GM19397 (cell line): ENCODE measurements around the gene OR8A1.

Experiments
- ATAC-seq: cut with Tn5 transposase; IDR thresholded peaks from one replicate; pipeline ENCODE4 v1.9.1; 2021; ENCODE audit warnings: mild to moderate bottlenecking, moderate library complexity; ENCODE audit not compliant: unreplicated experiment

OR8A1 gene

DNA sequence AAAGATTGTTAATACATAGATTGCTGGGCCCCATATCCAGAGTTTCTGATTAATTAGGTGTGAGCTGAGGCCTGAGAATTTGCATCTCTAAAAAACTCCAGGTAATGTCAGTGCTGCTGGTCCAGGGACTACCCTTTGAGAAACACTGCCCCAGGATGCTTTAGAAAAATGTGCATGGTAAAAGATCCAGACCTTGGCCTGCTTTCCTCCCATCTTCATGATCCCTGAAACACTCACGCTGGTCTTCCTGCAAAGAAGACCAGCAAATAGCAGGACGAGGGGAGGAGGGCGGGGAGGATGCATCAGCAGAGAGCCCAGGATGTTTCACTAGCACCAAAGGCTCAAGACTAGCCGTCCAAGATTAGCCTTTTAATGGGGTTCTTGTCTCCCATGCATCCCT lies at the start of gene OR8A1:
OR8A1 (plus strand) TSS at position 301 of the 400 bp plus-strand sequence. CDS start 123 bp downstream, outside the sequence.
- ATAC-seq, result no peak

- ATAC-seq, result no peak
Measured at GRCh38 chr11:124520550-124520854, 49.3 kb upstream of the OR8A1 start.

GRCh38 chr11:124533626-124534025 lies 36.2 kb upstream of the OR8A1 start:
- no peak for ATAC-seq

DNA sequence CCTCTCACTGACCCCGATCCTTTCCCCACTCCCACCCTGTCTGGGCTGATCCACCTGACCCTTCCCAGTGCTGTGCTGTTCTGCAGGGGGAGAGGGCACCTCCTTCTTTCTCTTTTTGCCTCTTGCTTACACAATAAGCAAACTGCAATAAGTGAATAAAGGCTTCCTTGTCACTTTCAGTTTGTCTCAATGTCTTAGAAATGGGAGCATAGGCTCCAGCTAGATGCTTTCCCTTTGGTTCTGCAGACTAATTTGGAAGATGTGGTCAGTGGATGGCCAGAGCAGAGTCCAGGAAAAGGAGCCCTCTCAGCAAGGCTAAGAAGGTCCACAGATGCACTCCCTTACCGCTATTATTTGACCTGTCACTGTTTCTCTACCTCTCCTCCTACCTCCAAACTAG lies 35.7 kb upstream of the OR8A1 start:
- no peak for ATAC-seq

DNA sequence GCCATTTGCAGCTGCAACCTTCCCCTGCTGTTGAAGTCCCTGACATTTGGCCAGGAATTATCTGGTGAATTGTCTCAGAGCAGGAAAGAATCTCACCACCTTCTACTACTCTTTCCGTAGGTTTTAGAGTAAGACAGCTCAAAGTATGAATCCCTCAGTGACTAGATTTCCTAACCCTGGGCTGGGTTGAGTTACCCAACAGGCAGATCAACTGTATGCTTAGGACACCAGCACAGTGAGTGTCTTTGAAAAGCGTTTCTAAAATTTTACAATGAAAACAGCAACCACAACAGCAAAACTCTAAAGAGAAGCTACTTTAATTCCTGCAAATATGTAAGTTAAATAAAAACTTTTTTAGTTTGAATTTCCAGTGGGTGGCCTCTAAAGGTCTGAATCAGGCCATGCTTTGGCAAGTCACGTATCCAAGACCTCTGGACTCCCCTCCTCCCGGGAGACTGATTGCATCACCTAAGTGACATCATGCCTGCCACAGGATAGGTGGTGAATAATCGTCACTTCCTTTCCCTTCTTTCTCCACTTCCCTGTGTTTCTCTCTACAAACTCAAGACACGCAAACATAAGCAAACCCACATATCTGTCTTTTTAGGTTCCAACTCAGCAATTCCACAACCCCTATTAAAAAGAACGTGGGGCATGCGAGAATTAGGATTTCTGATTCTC lies 34.1 kb upstream of the OR8A1 start:
- no peak for ATAC-seq

- no peak for ATAC-seq
Measured at GRCh38 chr11:124536520-124536919, 33.3 kb upstream of the OR8A1 start.

DNA sequence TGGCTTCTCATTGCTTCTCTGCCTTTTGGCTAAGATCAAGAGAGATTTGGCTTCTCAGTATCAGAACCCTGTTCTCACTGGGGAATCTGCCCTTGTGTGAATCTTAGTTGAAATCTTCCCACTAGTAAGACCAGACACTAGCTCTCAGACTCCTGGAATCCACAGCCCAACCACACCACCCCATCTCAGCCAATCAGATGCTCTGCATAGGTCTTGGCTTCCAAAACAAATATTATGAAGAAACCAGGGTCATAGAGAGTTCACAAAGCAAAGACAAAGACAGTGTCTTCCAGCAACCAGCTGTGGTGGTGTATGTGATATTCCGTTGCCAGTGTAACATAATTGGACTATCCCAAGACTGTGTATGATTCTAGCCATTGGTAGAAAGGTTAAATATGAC lies 31.8 kb upstream of the OR8A1 start:
- no peak for ATAC-seq

DNA sequence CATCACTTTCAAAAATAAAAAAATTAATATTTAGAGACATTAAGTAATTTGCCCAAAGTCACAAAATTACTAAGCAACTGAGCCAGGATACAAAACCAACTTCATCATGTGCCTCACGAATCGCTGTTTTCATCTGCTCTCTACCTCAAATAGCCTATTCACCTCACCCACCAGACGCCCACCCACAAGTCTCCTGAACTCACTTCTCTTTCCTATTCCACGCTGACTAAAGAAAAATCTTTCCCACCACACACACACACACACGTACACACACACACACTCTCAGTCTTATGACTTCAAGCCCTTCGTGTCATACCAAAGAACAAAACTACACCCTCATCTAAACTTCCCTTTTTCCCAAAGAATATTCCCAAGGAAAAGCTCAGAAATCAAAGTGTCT lies 28.6 kb upstream of the OR8A1 start:
- no peak for ATAC-seq

- ATAC-seq, result no peak
Measured at GRCh38 chr11:124543145-124543544, 26.7 kb upstream of the OR8A1 start.

GRCh38 chr11:124543554-124543953 lies 26.2 kb upstream of the OR8A1 start, which contains the start of gene OR8B12:
Gene OR8B12, minus strand, starts transcription at chr11:124543654. Its CDS starts 0 bp downstream, at chr11:124543654.
- ATAC-seq, result no peak

DNA sequence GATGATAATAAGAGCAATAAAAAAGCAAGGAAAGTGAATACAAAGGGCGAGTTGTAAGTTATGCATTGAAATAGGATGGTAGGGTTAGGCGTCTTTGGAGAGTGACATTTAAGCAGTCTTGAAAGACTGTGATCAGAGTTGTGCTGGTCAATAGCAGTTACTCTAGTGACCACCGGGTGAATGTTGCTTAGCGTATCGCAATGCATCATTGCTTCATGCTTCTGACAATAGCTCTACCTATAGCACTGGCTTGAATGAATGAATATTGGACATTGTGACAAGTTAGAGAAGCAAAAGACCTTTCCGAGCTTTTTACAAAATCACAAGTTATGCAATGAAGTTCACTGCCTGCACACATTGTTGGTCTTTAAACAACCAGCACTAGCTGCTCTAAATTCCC lies 18.6 kb upstream of the OR8A1 start:
- no peak for ATAC-seq

DNA sequence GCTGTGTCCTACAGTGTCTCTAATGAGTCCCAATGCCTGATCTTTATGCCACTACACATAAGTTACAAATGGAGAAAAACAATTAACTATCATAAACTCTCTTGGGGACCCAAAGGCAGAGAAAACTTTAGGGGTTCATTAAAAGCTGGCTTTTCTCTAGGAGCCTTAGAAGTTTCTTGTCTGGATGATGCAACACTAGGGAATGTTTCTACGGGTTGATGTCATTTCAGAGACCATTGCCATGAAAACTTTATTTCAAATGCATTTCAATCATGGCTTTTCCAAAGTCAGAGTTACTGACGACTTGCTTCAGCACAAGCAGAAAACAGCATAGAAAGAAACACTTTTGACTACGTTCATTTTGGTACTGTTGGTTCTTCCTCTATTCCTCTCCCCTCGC lies 17.8 kb upstream of the OR8A1 start:
- no peak for ATAC-seq

DNA sequence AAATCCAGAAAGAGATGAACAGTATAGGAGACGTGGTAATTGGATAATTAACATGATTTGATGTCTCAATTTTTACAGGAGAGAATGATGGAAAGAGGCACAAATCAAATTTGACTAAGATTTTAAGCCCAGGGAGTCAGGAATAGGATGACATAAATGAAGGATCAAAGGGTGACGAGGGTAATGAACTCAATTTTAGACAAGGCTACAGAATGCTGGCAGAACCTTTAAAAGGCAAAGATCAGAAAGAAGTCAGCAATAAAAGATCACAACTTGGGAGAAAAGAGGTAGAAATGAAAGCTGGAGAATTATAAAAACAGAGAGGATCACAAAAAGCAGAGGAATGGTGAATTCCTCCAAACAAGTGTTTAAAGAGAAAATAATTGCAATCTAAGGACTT lies 13.0 kb upstream of the OR8A1 start:
- no peak for ATAC-seq

DNA sequence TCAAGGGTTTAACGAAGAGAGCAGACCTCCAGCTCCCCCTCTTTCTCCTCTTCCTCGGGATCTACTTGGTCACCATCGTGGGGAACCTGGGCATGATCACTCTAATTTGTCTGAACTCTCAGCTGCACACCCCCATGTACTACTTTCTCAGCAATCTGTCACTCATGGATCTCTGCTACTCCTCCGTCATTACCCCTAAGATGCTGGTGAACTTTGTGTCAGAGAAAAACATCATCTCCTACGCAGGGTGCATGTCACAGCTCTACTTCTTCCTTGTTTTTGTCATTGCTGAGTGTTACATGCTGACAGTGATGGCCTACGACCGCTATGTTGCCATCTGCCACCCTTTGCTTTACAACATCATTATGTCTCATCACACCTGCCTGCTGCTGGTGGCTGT lies 363 bp downstream of the OR8A1 start:
- no peak for ATAC-seq

DNA sequence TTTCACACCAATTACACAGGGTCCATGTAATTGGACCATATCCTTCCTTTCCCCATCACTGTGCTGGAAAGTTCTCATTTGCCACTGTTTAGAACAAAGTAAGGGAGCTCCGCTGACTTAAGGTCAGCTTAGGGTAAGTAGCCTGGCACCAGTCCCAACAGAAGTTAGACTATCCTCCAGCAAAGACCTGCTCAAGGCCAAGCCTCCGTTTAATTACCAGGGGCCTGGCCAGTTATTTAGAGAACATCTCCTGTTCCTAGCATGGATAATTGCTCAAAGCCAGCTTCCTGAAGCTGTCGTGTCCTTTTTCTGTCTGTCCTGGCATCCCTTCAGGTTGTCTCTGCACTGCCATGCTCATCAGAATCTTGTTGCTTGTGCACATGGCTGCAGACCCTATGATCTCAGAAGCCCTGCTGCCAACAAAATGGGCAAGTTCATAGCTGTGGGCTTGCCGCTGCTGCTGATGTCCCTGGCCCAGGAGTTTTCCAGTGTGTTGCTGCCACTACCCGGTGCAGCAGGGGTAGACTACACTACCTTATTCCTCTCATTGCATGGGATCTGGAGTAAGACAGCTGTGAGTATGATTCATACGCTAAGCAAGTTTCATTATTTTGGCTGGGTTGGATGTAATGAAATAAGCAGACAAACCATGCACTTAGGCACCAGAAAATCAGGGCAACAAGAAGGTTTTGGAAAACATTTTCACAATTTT lies 8.1 kb downstream of the OR8A1 start:
- no peak for ATAC-seq

GRCh38 chr11:124578761-124579160 lies 9.0 kb downstream of the OR8A1 start:
- ATAC-seq, result no peak

DNA sequence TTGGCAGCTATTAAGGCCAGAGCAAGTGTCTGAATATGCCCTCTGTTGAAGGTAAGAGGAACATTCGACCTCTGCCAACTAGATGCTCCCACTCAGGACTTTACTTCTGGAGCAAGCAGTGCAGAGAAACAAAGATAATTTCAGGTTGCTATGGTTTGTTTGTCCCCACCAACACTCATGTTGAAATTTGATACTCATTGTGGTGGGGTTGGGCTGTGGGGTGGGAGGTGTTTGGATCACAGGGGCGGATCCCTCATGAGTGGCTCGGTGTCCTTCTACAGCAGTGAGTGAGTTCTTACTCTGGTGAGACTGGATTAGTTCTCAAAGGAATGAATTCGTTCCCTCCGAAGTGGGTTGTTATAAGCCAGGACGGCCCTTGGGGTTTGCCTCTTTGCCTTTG lies 12.0 kb downstream of the OR8A1 start:
- ATAC-seq, result no peak

- no peak for ATAC-seq
Measured at GRCh38 chr11:124582565-124582964, 12.8 kb downstream of the OR8A1 start.

GRCh38 chr11:124583781-124584180 lies 14.0 kb downstream of the OR8A1 start:
- ATAC-seq, result no peak

DNA sequence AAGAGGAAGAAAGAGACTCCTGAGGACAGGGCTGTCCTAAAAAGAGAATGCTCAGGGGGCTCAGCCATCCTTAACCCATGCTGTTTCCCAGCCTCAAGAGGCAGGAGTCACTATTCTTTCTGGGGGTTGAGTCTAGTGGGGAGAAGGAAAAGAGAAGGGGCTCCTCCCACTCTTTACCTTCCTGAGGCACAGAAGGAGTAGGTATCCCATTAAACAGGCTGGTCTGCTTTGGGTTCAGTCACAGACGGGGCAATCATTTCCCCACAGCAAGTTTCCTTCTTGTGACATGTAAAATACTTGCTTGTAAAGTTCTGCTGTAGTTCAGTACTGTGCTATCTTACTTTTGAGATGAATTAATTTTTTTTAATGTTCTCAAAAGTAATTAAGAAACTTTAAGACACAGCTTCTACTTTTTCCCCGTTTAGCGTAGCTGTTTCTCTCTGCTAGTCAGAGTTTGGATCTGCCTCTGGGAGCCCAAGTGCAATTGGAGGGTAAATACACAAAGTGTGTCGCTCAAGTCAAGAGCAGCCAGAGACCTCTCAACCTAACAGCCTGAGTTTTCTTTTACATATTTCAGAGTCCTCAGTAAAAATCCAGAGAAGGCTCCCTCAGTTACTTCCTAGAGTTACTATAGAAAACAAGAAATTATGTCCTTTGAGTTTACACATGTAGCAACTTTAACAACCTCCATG lies 15.0 kb downstream of the OR8A1 start:
- no peak for ATAC-seq

DNA sequence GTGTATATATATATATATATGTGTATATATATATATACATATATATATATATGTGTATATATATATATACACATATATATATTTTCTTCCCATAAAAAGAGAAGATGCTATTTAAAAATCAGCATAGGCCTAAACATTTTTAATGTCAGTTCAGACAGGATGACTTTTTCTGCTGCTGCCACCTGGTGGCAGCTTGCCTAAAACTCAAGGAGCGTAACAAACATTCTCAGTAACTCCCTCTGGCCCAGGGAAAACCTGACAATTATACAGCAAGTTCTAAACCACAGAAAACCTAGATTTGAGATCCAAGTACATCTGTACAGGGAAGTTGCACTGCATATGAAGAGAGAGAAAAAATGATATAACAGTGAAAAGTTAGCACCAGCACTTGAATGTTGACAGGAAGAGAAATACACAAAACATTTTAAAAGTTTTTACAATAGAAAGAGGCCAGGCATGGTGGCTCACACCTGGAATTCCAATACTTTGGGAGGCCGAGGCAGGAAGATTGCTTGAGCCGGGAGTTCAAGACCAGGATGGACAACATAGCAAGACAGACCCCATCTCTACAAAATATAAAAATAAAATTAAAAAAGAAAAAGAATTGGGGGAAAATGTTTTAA lies 16.6 kb downstream of the OR8A1 start:
- ATAC-seq, result peak; percentile 57

DNA sequence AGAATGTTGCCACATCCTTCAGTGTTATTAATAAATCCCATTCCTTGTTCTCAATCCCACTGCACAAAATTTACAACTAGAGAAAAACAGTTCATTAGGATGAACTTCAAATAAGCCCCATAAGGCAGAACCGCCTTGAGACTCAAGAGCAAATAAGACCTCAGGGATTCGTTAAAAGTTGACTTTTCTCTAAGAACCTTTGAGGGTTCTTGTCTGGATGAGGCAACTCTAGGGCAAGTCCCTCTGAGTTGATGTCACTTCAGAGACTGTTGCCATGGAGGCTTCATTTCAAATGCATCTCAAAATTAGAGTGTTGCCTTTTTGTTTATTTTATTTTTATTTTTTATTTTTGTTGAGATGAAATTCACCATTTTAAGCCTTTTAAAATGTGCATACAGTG lies 21.6 kb downstream of the OR8A1 start:
- no peak for ATAC-seq
